HEK293 (cell line): ENCODE results near the gene ADCY6.

Source experiments
- HOXA7 ChIP-seq: sonication (generic); formaldehyde crosslinking; IDR thresholded peaks from 2 replicates; pipeline ENCODE4 v1.8.1; 2022; ENCODE audit warnings: missing genetic modification reagents, borderline replicate concordance
- IKZF3 ChIP-seq: fragments of 450-650 bp; IDR thresholded peaks from 2 replicates; pipeline ENCODE4 v1.5.0; 2018; ENCODE audit warnings: missing biosample characterization, mild to moderate bottlenecking, missing genetic modification characterization, moderate library complexity
- SCRT2 ChIP-seq: fragments of 450-650 bp; formaldehyde crosslinking; IDR thresholded peaks from 2 replicates; pipeline ENCODE4 v1.5.1; 2016; ENCODE audit warnings: missing biosample characterization, missing genetic modification characterization
- TCF7L2 ChIP-seq: IDR thresholded peaks from 2 replicates; pipeline ENCODE4 v1.6.1; 2011; ENCODE audit warnings: low read depth, mild to moderate bottlenecking, inconsistent platforms, low read length, moderate library complexity, borderline replicate concordance
- ZBTB1 ChIP-seq: fragments of 450-650 bp; formaldehyde crosslinking; IDR thresholded peaks from 2 replicates; pipeline ENCODE4 v1.5.1; 2016; ENCODE audit warnings: missing biosample characterization, missing genetic modification characterization
- ZIC2 ChIP-seq: fragments of 450-650 bp; formaldehyde crosslinking; IDR thresholded peaks from 2 replicates; pipeline ENCODE4 v1.5.1; 2016; ENCODE audit warnings: missing biosample characterization, missing genetic modification characterization
- ZNF10 ChIP-seq: fragments of 450-650 bp; formaldehyde crosslinking; IDR thresholded peaks from 2 replicates; pipeline ENCODE4 v1.5.1; 2017; ENCODE audit warnings: missing biosample characterization, missing genetic modification characterization
- ZNF138 ChIP-seq: fragments of 450-650 bp; formaldehyde crosslinking; IDR thresholded peaks from 2 replicates; pipeline ENCODE4 v1.5.1; 2016; ENCODE audit warnings: missing biosample characterization, missing genetic modification characterization, borderline replicate concordance
- ZNF140 ChIP-seq: fragments of 450-650 bp; formaldehyde crosslinking; IDR thresholded peaks from 2 replicates; pipeline ENCODE4 v1.5.1; 2016; ENCODE audit warnings: missing biosample characterization, missing genetic modification characterization
- ZNF146 ChIP-seq: fragments of 450-650 bp; formaldehyde crosslinking; IDR thresholded peaks from 2 replicates; pipeline ENCODE4 v1.5.1; 2016; ENCODE audit warnings: missing biosample characterization, missing genetic modification characterization
- ZNF211 ChIP-seq: fragments of 450-650 bp; formaldehyde crosslinking; IDR thresholded peaks from 2 replicates; pipeline ENCODE4 v1.5.1; 2016; ENCODE audit warnings: low read depth, missing biosample characterization, missing genetic modification characterization
- ZNF350 ChIP-seq: fragments of 450-650 bp; formaldehyde crosslinking; IDR thresholded peaks from 2 replicates; pipeline ENCODE4 v1.5.0; 2017; ENCODE audit warnings: missing biosample characterization, mild to moderate bottlenecking, missing genetic modification characterization
- ZNF366 ChIP-seq: fragments of 450-650 bp; formaldehyde crosslinking; conservative IDR thresholded peaks from 2 replicates; pipeline ENCODE4 v1.5.1; 2016; ENCODE audit warnings: missing biosample characterization, missing genetic modification characterization
- ZNF37A ChIP-seq: fragments of 450-650 bp; IDR thresholded peaks from 2 replicates; pipeline ENCODE4 v1.5.1; 2018; ENCODE audit warnings: missing biosample characterization, missing genetic modification characterization
- ZNF391 ChIP-seq: fragments of 450-650 bp; formaldehyde crosslinking; IDR thresholded peaks from 2 replicates; pipeline ENCODE4 v1.5.1; 2016; ENCODE audit warnings: low read depth, missing biosample characterization, missing genetic modification characterization, borderline replicate concordance
- ZNF404 ChIP-seq: fragments of 450-650 bp; formaldehyde crosslinking; IDR thresholded peaks from 2 replicates; pipeline ENCODE4 v1.5.1; 2017; ENCODE audit warnings: missing biosample characterization, missing genetic modification characterization
- ZNF433 ChIP-seq: fragments of 450-650 bp; formaldehyde crosslinking; IDR thresholded peaks from 2 replicates; pipeline ENCODE4 v1.5.1; 2016; ENCODE audit warnings: missing biosample characterization, missing genetic modification characterization, low read depth
- ZNF501 ChIP-seq: fragments of 450-650 bp; formaldehyde crosslinking; IDR thresholded peaks from 2 replicates; pipeline ENCODE4 v1.5.1; 2016; ENCODE audit warnings: missing biosample characterization, missing genetic modification characterization
- ZNF514 ChIP-seq: fragments of 450-650 bp; formaldehyde crosslinking; IDR thresholded peaks from 2 replicates; pipeline ENCODE4 v1.5.1; 2016; ENCODE audit warnings: missing biosample characterization, missing genetic modification characterization
- ZNF544 ChIP-seq: fragments of 450-650 bp; formaldehyde crosslinking; IDR thresholded peaks from 2 replicates; pipeline ENCODE4 v1.5.0; 2017; ENCODE audit warnings: missing biosample characterization, missing genetic modification characterization
- ZNF549 ChIP-seq: fragments of 450-650 bp; IDR thresholded peaks from 2 replicates; pipeline ENCODE4 v1.5.1; 2018; ENCODE audit warnings: missing biosample characterization, missing genetic modification characterization, mild to moderate bottlenecking, inconsistent platforms, moderate library complexity
- ZNF658 ChIP-seq: fragments of 450-650 bp; formaldehyde crosslinking; IDR thresholded peaks from 2 replicates; pipeline ENCODE4; 2016; ENCODE audit warnings: missing biosample characterization, missing genetic modification characterization
- ZNF707 ChIP-seq: fragments of 450-650 bp; formaldehyde crosslinking; IDR thresholded peaks from 2 replicates; pipeline ENCODE4 v1.5.1; 2016; ENCODE audit warnings: missing biosample characterization, missing genetic modification characterization
- ZNF830 ChIP-seq: fragments of 450-650 bp; IDR thresholded peaks from 2 replicates; pipeline ENCODE4 v1.5.0; 2018; ENCODE audit warnings: missing biosample characterization, missing genetic modification characterization, low read depth, mild to moderate bottlenecking, moderate library complexity
- ZSCAN23 ChIP-seq: fragments of 450-650 bp; formaldehyde crosslinking; IDR thresholded peaks from 2 replicates; pipeline ENCODE4 v1.5.1; 2016; ENCODE audit warnings: missing biosample characterization, missing genetic modification characterization
- TF ChIP-seq, protein P1 (sequence below): fragments of 450-650 bp; formaldehyde crosslinking; conservative IDR thresholded peaks from 2 replicates; pipeline ENCODE4 v1.5.1; 2016; ENCODE audit warnings: low read depth, missing biosample characterization, missing genetic modification characterization
- TF ChIP-seq, protein P2 (sequence below): fragments of 450-650 bp; formaldehyde crosslinking; IDR thresholded peaks from 2 replicates; pipeline ENCODE4 v1.5.1; 2016; ENCODE audit warnings: missing biosample characterization, missing genetic modification characterization
- TF ChIP-seq, protein P3 (sequence below): fragments of 450-650 bp; formaldehyde crosslinking; IDR thresholded peaks from 2 replicates; pipeline ENCODE4 v1.5.1; 2016; ENCODE audit warnings: missing biosample characterization, missing genetic modification characterization
- TF ChIP-seq, protein P4 (sequence below): fragments of 450-650 bp; formaldehyde crosslinking; IDR thresholded peaks from 2 replicates; pipeline ENCODE4 v1.5.1; 2016; ENCODE audit warnings: missing biosample characterization, missing genetic modification characterization
- TF ChIP-seq, protein P5 (sequence below): fragments of 450-650 bp; formaldehyde crosslinking; IDR thresholded peaks from 2 replicates; pipeline ENCODE4 v1.5.1; 2016; ENCODE audit warnings: missing biosample characterization, missing genetic modification characterization

Gene ADCY6

DNA sequence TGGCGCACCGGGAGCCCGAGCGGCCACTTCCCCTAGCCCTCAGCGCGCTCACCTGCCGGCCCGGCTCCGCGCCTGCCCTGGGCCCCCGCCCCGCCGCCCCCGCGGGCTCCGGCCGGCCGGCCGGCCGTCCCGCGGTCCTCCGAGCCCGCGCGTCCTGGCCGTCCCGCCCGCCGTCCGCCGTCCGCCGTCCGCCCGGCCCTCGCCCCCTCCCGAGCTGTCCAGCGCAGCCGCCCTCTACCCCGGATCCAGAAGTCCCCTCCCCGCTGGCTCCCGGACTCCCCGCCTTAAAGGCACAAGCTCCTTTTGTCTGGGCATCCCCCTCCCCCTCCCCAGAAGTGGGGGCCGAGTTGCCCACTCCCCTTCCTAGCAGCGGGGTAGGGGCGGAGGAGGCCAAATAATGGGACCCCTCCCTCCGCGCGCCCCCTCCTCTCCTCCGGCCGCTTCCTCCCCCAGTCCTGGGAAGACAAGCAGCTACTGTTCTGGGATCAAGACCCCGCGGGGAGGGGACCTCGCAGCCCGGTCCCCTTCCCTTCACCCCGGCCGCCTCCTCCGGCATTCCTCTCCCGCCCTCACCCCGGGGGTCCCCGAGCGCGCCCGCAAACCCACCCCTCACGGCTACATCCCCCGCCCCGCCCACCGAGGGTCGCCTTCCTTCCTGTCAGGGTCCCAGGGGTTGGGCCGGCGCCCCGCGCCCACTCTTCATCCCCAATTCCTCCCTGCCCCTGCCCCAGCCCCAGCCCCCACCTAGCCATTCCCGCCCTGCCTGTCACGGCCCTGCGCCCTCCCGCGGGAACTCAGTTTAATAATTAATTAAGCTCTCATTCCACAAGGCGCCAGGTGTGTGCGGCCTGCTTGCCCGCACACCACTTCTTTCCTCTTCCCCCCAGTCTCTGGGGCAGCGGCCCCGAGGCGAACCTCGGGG lies at the start of gene ADCY6 (continued):
- TF ChIP-seq ZNF404 (tag by site-specific recombination) (no peak), ZNF830 (tag by site-specific recombination) (no peak), ZNF549 (tag by site-specific recombination) (no peak), ZNF391 (no peak), ZNF707 (tag by site-specific recombination) (no peak), ZNF501 (tag by site-specific recombination) (peak; percentile 53; the same call in 1 of the 2 replicates), ZNF211 (tag by site-specific recombination) (no peak), HOXA7 (CRISPR knock-in tag) (no peak), ZNF146 (tag by site-specific recombination) (no peak), ZNF433 (tag by site-specific recombination) (no peak), ZNF658 (tag by site-specific recombination) (no peak), ZNF514 (tag by site-specific recombination) (no peak), TCF7L2 (no peak), ZNF350 (tag by site-specific recombination) (no peak), ZSCAN23 (tag by site-specific recombination) (no peak), ZNF366 (tag by site-specific recombination) (no peak), SCRT2 (no peak), IKZF3 (0 out of 2 replicates have a peak, but pooled peaks have one; percentile 7), ZNF140 (tag by site-specific recombination) (no peak), ZNF138 (tag by site-specific recombination) (no peak), ZBTB1 (tag by site-specific recombination) (no peak), ZNF10 (tag by site-specific recombination) (no peak), ZNF544 (no peak), ZIC2 (peak; percentile 48), ZNF37A (tag by site-specific recombination) (peak; percentile 85)
- TF ChIP-seq, protein P1, sequence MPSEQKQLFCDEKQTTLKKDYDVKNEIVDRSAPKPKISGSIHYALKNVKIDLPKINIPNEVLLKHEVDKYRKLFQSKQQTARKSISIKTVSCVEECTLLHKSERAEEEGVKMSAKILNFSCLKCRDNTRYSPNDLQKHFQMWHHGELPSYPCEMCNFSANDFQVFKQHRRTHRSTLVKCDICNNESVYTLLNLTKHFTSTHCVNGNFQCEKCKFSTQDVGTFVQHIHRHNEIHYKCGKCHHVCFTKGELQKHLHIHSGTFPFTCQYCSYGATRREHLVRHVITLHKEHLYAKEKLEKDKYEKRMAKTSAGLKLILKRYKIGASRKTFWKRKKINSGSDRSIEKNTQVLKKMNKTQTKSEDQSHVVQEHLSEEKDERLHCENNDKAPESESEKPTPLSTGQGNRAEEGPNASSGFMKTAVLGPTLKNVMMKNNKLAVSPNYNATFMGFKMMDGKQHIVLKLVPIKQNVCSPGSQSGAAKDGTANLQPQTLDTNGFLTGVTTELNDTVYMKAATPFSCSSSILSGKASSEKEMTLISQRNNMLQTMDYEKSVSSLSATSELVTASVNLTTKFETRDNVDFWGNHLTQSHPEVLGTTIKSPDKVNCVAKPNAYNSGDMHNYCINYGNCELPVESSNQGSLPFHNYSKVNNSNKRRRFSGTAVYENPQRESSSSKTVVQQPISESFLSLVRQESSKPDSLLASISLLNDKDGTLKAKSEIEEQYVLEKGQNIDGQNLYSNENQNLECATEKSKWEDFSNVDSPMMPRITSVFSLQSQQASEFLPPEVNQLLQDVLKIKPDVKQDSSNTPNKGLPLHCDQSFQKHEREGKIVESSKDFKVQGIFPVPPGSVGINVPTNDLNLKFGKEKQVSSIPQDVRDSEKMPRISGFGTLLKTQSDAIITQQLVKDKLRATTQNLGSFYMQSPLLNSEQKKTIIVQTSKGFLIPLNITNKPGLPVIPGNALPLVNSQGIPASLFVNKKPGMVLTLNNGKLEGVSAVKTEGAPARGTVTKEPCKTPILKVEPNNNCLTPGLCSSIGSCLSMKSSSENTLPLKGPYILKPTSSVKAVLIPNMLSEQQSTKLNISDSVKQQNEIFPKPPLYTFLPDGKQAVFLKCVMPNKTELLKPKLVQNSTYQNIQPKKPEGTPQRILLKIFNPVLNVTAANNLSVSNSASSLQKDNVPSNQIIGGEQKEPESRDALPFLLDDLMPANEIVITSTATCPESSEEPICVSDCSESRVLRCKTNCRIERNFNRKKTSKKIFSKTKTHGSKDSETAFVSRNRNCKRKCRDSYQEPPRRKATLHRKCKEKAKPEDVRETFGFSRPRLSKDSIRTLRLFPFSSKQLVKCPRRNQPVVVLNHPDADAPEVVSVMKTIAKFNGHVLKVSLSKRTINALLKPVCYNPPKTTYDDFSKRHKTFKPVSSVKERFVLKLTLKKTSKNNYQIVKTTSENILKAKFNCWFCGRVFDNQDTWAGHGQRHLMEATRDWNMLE (tag by site-specific recombination): no peak
- TF ChIP-seq, protein P2, sequence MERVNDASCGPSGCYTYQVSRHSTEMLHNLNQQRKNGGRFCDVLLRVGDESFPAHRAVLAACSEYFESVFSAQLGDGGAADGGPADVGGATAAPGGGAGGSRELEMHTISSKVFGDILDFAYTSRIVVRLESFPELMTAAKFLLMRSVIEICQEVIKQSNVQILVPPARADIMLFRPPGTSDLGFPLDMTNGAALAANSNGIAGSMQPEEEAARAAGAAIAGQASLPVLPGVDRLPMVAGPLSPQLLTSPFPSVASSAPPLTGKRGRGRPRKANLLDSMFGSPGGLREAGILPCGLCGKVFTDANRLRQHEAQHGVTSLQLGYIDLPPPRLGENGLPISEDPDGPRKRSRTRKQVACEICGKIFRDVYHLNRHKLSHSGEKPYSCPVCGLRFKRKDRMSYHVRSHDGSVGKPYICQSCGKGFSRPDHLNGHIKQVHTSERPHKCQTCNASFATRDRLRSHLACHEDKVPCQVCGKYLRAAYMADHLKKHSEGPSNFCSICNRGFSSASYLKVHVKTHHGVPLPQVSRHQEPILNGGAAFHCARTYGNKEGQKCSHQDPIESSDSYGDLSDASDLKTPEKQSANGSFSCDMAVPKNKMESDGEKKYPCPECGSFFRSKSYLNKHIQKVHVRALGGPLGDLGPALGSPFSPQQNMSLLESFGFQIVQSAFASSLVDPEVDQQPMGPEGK (tag by site-specific recombination): peak; percentile 89
- TF ChIP-seq, protein P3, sequence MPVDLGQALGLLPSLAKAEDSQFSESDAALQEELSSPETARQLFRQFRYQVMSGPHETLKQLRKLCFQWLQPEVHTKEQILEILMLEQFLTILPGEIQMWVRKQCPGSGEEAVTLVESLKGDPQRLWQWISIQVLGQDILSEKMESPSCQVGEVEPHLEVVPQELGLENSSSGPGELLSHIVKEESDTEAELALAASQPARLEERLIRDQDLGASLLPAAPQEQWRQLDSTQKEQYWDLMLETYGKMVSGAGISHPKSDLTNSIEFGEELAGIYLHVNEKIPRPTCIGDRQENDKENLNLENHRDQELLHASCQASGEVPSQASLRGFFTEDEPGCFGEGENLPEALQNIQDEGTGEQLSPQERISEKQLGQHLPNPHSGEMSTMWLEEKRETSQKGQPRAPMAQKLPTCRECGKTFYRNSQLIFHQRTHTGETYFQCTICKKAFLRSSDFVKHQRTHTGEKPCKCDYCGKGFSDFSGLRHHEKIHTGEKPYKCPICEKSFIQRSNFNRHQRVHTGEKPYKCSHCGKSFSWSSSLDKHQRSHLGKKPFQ (tag by site-specific recombination): no peak
- TF ChIP-seq, protein P4, sequence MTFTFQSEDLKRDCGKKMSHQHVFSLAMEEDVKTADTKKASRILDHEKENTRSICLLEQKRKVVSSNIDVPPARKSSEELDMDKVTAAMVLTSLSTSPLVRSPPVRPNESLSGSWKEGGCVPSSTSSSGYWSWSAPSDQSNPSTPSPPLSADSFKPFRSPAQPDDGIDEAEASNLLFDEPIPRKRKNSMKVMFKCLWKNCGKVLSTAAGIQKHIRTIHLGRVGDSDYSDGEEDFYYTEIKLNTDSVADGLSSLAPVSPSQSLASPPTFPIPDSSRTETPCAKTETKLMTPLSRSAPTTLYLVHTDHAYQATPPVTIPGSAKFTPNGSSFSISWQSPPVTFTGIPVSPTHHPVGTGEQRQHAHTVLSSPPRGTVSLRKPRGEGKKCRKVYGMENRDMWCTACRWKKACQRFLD (tag by site-specific recombination): no peak
- TF ChIP-seq, protein P5, sequence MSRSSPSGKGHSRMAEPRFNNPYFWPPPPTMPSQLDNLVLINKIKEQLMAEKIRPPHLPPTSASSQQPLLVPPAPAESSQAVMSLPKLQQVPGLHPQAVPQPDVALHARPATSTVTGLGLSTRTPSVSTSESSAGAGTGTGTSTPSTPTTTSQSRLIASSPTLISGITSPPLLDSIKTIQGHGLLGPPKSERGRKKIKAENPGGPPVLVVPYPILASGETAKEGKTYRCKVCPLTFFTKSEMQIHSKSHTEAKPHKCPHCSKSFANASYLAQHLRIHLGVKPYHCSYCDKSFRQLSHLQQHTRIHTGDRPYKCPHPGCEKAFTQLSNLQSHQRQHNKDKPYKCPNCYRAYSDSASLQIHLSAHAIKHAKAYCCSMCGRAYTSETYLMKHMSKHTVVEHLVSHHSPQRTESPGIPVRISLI: no peak
